ENCODE measurements around the gene TMPRSS4.

DNA sequence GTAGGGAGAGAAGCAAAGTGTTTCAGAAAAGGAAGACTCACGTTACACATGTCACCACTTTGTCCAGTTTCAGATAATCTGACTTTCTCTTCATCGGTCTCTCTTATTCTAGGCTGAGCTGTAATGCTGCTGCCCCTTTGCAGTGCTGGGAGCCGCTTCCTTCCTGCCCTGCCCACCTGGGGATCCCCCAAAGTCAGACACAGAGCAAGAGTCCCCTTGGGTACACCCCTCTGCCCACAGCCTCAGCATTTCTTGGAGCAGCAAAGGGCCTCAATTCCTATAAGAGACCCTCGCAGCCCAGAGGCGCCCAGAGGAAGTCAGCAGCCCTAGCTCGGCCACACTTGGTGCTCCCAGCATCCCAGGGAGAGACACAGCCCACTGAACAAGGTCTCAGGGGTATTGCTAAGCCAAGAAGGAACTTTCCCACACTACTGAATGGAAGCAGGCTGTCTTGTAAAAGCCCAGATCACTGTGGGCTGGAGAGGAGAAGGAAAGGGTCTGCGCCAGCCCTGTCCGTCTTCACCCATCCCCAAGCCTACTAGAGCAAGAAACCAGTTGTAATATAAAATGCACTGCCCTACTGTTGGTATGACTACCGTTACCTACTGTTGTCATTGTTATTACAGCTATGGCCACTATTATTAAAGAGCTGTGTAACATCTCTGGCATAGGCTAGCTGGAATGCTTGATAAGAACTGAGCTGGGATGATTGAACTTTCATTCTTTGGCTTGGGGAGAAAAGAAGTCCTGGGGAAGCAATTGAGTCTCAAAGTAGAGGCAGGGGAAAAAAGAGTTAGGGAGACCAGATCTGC is 41.1 kb downstream of the TMPRSS4 start:
- no peak for TF ChIP-seq POLR2A (IDR thresholded peaks at IDR 0.05)
- TF ChIP-seq, protein P1, sequence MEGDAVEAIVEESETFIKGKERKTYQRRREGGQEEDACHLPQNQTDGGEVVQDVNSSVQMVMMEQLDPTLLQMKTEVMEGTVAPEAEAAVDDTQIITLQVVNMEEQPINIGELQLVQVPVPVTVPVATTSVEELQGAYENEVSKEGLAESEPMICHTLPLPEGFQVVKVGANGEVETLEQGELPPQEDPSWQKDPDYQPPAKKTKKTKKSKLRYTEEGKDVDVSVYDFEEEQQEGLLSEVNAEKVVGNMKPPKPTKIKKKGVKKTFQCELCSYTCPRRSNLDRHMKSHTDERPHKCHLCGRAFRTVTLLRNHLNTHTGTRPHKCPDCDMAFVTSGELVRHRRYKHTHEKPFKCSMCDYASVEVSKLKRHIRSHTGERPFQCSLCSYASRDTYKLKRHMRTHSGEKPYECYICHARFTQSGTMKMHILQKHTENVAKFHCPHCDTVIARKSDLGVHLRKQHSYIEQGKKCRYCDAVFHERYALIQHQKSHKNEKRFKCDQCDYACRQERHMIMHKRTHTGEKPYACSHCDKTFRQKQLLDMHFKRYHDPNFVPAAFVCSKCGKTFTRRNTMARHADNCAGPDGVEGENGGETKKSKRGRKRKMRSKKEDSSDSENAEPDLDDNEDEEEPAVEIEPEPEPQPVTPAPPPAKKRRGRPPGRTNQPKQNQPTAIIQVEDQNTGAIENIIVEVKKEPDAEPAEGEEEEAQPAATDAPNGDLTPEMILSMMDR (IDR thresholded peaks at IDR 0.05): no peak

All from body of pancreas (tissue), 4 donors.